ENCODE results near the gene SFXN5. TPM values are rescaled to one million over a fixed set of nuclear protein-coding genes. Genes with fewer than 3 reads are reported as not detected.

The SFXN5 gene
- polyA plus RNA-seq, 3 donors: 2.8 to 5.3 (median 4.5) TPM

DNA sequence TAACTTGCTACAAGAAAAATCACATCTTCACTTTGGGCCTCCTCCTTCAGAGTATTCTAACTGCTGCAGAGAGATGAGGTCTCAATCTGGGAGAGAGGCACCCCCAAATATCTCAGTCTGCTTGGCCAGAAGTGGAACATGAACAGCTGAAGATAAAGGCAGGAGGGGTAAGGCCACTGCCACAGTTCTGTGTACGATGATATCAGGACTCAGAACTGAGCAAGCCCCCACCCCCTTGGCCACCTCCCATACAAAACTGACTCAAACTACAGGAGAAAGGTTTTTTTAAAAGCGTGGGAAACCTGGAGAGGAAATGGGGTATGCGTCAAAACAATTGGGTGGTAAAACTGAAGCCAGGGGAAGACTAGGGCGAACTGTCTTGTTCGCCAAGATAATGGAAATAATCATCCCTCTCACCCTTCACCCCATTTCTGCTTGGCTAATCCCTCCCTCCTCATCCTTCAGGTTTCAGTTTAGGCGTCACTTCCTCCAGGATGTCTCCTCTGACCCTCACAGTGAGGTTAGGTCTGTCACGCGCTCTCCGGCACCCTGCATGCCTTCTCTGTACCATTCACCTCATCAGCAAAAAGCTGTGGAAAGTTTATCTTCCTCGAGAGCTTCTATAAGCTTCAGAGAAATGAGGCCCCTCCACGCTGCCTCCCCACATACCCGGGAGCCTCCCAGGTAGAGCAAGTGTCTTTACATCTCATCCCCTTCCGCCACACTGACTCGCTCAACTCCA, 64.4 kb downstream of the SFXN5 start:
- WGBS, 3 donors: 82 to 92% (median 85%) methylated on average over 14 of the region's 14 CpGs
- no peak overlapping the region for H3K27ac ChIP-seq (ENCODE audit: low read depth, low read length)

DNA sequence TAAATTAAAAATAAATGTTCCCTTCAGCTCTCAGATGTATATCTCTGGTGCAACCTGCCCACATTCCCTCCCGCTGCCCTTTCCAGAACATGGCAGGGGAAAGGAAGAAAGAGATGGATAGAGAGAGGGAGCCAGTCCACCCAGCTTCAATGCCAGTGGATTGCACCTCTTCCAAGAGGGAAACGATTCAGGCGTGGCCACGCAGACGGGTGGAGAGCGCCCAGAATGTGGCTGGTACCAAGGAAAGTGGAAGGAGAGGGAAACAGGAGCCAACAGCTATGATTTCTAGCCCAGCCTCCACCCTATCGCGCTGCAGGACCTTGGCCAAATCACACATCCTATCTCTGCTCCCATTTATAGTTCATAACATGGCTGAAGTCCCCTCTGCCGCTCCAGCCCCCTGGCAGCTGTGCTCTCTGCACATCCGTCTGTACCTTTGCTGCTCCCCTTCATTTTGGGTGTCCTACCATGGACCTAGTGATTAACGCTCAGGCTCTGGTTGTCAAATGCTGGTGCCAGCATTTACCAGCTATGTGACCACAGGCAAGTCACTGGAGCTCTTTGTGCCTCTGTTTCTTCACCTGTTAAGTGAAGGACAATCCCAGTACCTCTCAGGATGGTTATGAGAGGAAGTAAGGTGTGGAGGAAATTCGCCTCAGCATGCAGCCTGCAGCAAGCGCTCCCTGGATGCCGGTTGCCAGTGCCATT, 66.5 kb downstream of the SFXN5 start:
- no peak overlapping the region for H3K27ac ChIP-seq (ENCODE audit: low read depth, low read length)
- WGBS, 3 donors: 85 to 92% (median 88%) methylated on average over 14 of the region's 14 CpGs

DNA sequence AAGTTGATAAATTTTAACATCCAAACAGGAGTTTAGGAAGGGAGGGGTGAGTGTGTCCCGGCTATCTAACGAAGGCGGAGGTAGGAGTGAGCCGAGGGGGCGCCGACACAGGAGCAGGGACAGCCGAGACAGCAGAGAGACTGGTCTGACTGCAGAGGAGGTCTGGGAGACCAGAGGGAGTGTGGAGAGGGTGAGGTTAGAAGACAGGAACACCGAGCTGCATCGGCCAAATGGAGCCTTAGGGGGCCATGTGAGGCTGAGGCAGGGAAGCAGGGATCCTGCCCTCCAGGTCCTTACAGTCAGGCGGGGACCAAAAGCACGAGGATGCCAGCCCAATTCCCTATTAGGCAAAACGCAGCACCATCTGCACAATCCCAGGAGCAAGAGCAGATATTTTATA, 67.0 kb downstream of the SFXN5 start:
- no peak overlapping the region for H3K27ac ChIP-seq (ENCODE audit: low read depth, low read length)
- 85 to 93% (median 88%) methylated on average over 12 of the region's 12 CpGs for WGBS, 3 donors

DNA sequence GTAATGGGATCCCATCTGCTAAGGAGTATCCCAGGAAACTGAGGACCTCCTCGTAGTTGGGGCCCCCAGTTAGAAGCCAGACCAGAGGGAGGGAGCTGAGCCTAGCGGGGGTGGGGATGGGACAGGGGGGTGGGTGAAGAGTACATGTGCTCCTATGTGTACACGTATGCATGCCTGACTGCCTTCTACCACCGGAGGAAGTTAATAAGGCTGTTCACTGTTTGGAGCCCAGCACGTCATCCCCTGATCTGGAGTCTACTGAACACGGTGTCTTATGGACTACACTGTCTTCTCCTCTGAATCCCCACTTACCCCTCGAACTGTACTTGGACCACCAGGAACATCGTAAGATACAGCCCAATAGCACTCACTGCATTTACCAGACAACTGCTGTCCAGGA, 68.5 kb downstream of the SFXN5 start:
- no peak overlapping the region for H3K27ac ChIP-seq (ENCODE audit: low read depth, low read length)
- WGBS, 3 donors: 89 to 98% (median 95%) methylated on average over 8 of the region's 8 CpGs

- WGBS, 3 donors: 87 to 94% (median 91%) methylated on average over 6 of the region's 6 CpGs
- no peak overlapping the region for H3K27ac ChIP-seq (ENCODE audit: low read depth, low read length)
These were observed 70.5 kb downstream of the SFXN5 start for GRCh38 chr2:73000808-73001570.

DNA sequence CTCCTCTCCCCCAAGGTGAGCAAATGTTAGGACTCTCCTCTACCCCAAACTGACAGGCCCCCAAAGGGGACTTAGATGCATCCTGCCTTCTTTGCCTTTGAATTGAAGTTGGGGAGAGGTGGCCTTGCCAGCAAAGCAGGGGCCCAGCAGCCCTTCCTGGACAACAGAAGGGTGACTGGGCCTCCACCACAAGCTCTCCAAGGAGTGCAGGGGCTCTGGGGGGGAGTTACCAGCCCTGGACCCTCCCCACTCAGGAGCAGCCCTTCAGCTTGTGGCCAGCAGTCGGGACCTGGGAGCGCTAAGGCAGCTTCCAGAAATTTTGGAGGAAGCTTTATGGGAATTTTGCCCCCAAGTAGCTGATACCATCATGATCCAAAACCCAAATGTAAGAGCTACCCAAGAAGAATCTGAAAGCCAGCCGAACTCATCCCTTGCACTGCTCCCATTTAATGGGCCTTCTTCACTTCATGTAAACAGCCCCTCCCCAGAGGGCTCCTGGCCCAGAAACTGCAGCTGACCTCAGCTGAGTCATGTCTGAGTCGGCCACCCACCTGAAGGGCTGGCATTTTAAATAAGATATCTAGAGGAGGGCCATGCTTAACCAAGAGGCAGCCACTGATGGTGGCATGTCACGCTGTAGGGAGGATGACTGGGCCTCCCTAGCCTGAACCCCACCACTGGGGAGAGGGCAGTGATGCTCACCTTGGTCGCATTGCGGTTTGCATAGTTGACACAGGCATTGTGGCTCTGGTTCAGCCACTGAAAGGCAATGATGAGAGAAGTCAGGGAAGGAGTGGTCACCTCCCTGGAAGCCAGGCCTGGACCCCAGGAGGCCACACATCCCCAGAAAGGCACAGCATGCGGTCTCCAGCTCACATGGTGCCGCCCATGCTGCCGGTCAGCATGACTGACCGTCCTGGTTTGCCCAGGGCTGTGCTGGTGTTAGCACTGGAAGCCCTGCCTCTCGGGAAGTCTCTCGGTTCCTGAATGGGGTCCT, 71.5 kb downstream of the SFXN5 start:
- no peak overlapping the region for H3K27ac ChIP-seq (ENCODE audit: low read depth, low read length)
- 95 to 96% (median 95%) methylated on average over 13 of the region's 13 CpGs for WGBS, 3 donors

DNA sequence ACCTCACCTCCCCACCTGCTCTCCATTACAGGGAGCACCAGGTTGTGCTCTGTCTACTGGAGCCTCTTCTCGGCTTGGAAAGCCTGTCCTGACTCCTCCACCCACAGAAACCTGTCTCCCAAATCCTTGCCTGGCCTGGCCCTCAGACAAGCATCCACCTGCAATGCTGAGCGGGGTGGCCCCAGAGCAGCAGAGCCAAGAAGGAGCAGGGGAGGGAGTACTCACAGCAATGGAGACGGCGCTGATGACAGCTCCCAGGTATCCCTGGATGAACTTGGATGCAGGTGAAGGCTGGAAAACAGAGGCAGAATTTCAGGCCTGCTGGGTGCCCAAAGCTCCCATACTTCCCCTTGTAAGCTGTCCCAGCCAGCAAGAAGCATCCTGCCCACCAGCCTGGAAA, 72.8 kb downstream of the SFXN5 start:
- 83 to 88% (median 88%) methylated on average over 4 of the region's 4 CpGs for WGBS, 3 donors
- H3K27ac ChIP-seq (ENCODE audit: low read depth, low read length): no peak overlapping the region

- H3K27ac ChIP-seq (ENCODE audit: low read depth, low read length): no peak overlapping the region
- WGBS, 3 donors: 92 to 97% (median 95%) methylated on average over 12 of the region's 12 CpGs
These were observed 73.3 kb downstream of the SFXN5 start for GRCh38 chr2:72998234-72998651.

GRCh38 chr2:72996117-72996502, 75.4 kb downstream of the SFXN5 start:
- H3K27ac ChIP-seq (ENCODE audit: low read depth, low read length): no peak overlapping the region
- 89 to 98% (median 97%) methylated on average over 7 of the region's 7 CpGs for WGBS, 3 donors

GRCh38 chr2:72995430-72996116, 75.9 kb downstream of the SFXN5 start:
- WGBS, 3 donors: 74 to 91% (median 88%) methylated on average over 15 of the region's 15 CpGs
- H3K27ac ChIP-seq (ENCODE audit: low read depth, low read length): no peak overlapping the region

DNA sequence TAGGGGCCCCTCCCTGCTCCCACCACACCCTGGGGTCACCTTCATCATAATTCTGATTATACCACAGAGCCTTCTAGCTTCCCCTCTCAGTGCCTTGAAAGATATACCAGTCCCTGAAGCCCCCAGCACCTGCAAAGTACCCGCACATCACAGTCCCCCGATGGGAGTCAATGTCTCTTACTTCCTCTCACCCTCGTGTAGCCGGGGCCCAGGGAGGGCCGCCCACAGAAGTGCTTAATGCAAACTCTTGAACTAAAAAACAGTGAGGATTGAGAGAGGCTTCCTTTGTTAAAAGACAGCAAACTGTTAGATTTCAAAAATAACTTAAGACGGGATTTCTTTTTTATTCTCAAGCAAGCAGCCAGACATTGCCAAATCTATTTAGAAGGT, 76.5 kb downstream of the SFXN5 start:
- 73 to 79% (median 75%) methylated on average over 6 of the region's 6 CpGs for WGBS, 3 donors

GRCh38 chr2:72994282-72994990, 77.1 kb downstream of the SFXN5 start:
- 92 to 93% (median 93%) methylated on average over 10 of the region's 10 CpGs for WGBS, 3 donors
- H3K27ac ChIP-seq (ENCODE audit: low read depth, low read length): no peak overlapping the region

More for the DNA sequence above, 76.5 kb downstream of the SFXN5 start:
- H3K27ac ChIP-seq (ENCODE audit: low read depth, low read length): no peak overlapping the region

DNA sequence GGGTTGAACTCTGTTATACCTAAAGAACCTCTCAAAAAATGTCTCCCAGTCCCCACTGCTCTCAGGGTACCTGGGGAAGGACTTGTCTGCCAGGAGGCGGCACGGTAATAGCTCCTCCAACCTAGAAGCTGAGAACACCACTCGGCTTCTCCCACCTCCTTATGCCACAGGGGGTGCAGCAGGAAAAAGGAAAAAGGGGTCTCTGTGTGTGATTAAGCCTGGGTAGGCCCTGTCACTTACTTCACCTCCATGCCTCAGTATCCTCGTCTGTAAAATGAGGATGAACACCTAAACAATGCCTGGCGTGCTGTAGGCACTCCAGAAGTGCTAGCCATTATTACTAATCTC, 77.6 kb downstream of the SFXN5 start:
- no peak overlapping the region for H3K27ac ChIP-seq (ENCODE audit: low read depth, low read length)
- WGBS, 3 donors: 75 to 81% (median 75%) methylated on average over 5 of the region's 5 CpGs

- 42 to 47% (median 42%) methylated on average over 5 of the region's 5 CpGs for WGBS, 3 donors
- no peak overlapping the region for H3K27ac ChIP-seq (ENCODE audit: low read depth, low read length)
These were observed 78.2 kb downstream of the SFXN5 start for GRCh38 chr2:72993147-72993932.

DNA sequence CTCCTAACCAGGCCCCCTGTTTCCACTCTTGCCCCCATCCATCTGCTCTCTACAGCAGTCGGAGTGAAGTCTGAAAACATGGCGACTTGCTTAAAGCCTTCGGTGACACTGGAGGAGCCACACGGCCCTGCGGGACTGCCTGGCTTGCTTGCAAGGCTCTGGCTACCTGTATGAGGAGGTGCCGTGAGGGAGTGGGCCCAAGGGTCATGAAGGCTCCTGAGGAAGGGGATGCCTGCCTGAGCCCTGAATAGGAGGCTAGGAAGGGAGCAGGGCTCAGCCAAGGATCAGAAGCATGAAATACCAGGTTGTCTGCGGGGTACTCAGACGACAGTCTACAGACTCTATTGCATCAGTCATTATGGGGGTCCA, 78.8 kb downstream of the SFXN5 start:
- H3K27ac ChIP-seq (ENCODE audit: low read depth, low read length): no peak overlapping the region
- WGBS, 3 donors: 84 to 94% (median 87%) methylated on average over 8 of the region's 8 CpGs

GRCh38 chr2:72991980-72992733, 79.4 kb downstream of the SFXN5 start:
- no peak overlapping the region for H3K27ac ChIP-seq (ENCODE audit: low read depth, low read length)
- WGBS, 3 donors: 86 to 91% (median 88%) methylated on average over 11 of the region's 11 CpGs

Data from adipose tissue (tissue), 3 donors.